Activated T-helper 1 cell treated with anti-CD3 and anti-CD28 coated beads, Interleukin-2, amount 50 U/mL, for 16 hours (primary cell): ENCODE results near the gene DNAJB7.
A peak's percentile ranks its signal among the peaks of the same experiment; 100 is the strongest.
"Not testable (repeated sequence)": the region's sequence is repeated elsewhere in the genome, so short reads cannot be mapped to it uniquely, and the experiment has no call there.

Experiments
- DNase-seq, 2 donors: peaks; one replicate each; pipeline ENCODE4 v3.0.0-alpha.2; 2020; ENCODE audit warnings: low read depth in 1 of 2, low spot score in 1 of 2

Gene DNAJB7

GRCh38 chr22:40862013-40862412 is at the start of gene DNAJB7:
TSS of gene DNAJB7 (minus strand) at chr22:40862113. CDS start at chr22:40861994, 119 bp downstream.
- no peak for DNase-seq

- no peak for DNase-seq
These were observed 47.0 kb upstream of the DNAJB7 start for GRCh38 chr22:40908895-40909294.

- no peak for DNase-seq
These were observed 42.2 kb upstream of the DNAJB7 start for GRCh38 chr22:40904101-40904500.

GRCh38 chr22:40898850-40899357 is 37.0 kb upstream of the DNAJB7 start:
- no peak for DNase-seq

DNA sequence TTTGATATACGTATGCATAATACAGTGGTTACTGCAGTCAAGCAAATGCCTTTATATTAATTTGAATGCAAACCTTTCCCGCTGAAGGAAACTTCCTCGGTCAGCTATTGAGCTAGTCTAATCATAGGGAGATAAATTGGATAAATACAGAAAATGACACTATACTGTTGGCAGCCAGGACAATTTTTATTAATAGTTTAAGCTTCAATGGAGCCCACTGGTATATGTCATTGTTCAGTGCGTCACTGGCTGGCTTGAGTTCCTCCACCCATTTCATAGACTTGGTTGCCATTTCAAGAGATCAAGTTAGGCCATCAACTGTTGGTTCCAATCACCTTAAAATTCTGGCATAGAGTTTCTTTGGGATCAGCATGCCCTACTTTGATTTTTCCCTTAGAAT is 32.5 kb upstream of the DNAJB7 start:
- DNase-seq = no peak

- DNase-seq = no peak
These were observed 29.0 kb upstream of the DNAJB7 start for GRCh38 chr22:40890881-40891280.

DNA sequence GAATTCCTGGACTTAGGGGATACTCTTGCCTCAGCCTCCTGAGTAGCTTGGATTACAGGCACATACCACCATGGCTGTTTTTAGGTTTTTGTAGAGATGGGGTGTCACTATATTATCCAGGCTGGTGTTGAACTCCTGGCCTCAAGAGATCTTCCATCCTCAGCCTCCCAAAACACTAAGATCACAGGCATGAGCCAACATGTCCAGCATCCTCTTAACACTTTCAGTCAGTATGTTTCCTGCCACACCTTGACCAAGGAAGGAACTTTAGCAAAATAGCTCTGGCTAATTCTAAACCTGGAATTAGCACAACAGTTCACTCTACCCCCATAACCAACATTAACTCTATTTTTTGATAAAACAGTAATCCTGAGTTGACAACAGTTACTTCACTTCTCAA is 27.2 kb upstream of the DNAJB7 start:
- no peak for DNase-seq

GRCh38 chr22:40878922-40879321 is 17.0 kb upstream of the DNAJB7 start:
- DNase-seq = no peak

- DNase-seq = no peak
These were observed 15.6 kb upstream of the DNAJB7 start for GRCh38 chr22:40877488-40877887.

DNA sequence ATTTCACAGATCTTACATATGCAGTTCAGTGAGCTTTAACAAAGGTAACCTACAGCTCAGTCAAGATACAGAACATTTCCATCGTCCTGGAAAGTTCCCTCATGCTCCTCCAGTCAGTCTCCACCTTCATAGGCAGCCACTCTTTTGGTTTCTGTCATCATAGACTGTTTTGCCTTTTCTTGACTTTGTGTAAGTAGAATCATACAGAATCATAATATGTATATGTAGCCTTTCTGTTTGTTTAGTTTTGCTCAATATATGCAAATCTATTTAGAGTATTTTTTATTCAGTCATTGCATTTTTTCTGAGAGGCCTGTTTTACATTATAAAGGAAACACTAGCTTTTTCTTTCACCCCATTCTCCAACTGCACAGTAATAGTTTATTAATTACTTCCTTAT is 15.0 kb upstream of the DNAJB7 start:
- DNase-seq = no peak

GRCh38 chr22:40875111-40875510 is 13.2 kb upstream of the DNAJB7 start:
- no peak for DNase-seq

DNA sequence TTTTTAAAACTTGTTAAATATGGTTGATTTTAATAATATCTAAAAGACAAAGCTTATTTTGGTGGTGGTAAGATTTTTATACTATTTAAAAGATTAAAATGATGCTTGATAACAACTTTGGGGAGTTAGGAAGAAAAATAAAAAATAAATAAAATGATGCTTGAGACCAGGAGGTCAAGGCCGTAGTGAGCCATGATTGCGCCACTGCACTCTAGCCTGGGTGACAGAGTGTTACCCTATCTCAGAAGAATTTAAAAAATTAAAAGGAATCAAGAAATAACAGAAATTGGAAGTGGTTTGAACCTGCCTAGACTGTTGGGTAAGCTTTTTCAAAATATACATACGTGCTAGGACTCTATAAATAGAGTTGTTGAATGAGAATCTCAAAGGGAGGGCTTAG is 12.1 kb upstream of the DNAJB7 start:
- DNase-seq = no peak

DNA sequence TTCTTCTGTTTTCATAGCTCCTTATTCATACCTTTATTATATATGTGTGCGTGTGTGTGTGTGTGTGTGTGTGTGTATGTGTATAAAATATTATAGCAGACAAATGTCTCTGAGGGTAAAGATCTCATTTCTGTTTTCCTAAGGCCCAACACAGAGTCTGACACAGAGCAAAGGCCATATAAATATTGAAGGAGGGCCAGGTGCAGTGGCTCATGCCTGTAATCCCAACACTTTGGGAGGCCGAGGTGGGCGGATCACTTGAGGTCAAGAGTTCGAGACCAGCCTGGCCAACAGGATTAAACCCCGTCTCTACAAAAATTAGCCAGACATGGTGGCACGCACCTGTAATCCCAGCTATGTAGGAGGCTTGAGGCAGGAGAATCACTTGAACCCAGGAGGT is 6.5 kb upstream of the DNAJB7 start:
- not testable (repeated sequence) for DNase-seq

DNA sequence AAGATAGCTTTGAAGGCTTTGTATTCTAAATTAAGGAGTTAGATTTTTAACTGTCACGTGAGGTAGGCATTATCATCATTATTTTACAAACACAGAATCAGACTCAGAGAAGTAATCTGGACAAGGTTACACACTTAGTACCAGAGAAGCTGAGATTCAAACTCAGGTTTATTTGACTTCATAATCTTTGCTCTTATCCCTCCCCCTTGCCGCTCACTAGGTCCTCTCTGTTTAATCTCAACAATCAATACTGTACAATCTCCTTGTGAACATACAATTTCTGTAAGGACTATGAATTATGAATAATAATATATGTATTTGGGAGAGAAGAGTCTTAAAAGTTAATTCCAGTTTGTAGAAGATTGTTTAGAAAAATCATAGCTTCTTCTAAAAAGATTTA is 5.2 kb upstream of the DNAJB7 start:
- no peak for DNase-seq

GRCh38 chr22:40862537-40862936 is 624 bp upstream of the DNAJB7 start:
- DNase-seq = no peak

GRCh38 chr22:40857309-40857855 is 4.5 kb downstream of the DNAJB7 start:
- DNase-seq = no peak

- peak; percentile 94 to 95 for DNase-seq
These were observed 5.2 kb downstream of the DNAJB7 start, which contains the start of the genes ST13 and XPNPEP3 for GRCh38 chr22:40856513-40857308. TSS of gene ST13 (minus strand) at chr22:40856639. CDS start at chr22:40856540, 99 bp downstream. TSS of gene XPNPEP3 (plus strand) at chr22:40857148. CDS start at chr22:40857182, 34 bp downstream.

- peak in 1 of 2 donors; percentile 4 for DNase-seq
These were observed 5.9 kb downstream of the DNAJB7 start for GRCh38 chr22:40855979-40856512.

- DNase-seq = no peak
These were observed 6.6 kb downstream of the DNAJB7 start for GRCh38 chr22:40855071-40855978.

- no peak for DNase-seq
These were observed 8.0 kb downstream of the DNAJB7 start for GRCh38 chr22:40853961-40854360.

GRCh38 chr22:40853333-40853732 is 8.6 kb downstream of the DNAJB7 start:
- no peak for DNase-seq
